Measurements from ENCODE around the gene URB1. TPM values are rescaled to one million over a fixed set of nuclear protein-coding genes. Genes with fewer than 3 reads are reported as not detected.

The URB1 gene
- total and polyA plus RNA-seq, 2 experiments from 2014 or later: 7.7 to 44.1 TPM

DNA sequence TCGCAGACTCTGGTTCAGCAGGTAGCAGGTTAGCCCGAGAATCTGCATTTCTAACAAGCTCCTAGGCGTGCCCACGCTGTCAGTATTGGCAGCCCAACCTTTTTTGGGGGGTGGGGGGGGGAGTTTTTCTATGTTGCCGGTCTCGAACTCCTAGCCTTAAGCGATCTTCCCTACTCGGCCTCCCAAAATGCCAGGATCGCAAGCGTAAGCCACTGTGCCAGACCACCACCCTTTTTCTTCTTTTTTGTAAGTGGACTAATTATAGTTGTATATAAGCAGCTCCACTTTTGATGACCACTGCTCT lies 113.5 kb downstream of the URB1 start (continued):
- TF ChIP-seq ZNF462 (CRISPR knock-in tag; IDR thresholded peaks at IDR 0.05) (no peak), EZH2phosphoT487 (IDR thresholded peaks at IDR 0.05; ENCODE audit: unreplicated experiment) (no peak), STAT1 (IDR thresholded peaks at IDR 0.05; ENCODE audit: unreplicated experiment) (no peak)

GRCh38 chr21:32278518-32279376 lies 114.1 kb downstream of the URB1 start, which contains the start of gene MIS18A:
TSS of gene MIS18A (minus strand) at chr21:32279049. CDS start at chr21:32279014, 35 bp downstream.
- Mint-ChIP-seq H3K4me3 (peak within 1 kb of the TSS; percentile 100), H3K9me3 (no peaks in the 10 kb centered on the region)

More at GRCh38 chr21:32278518-32279376, 114.1 kb downstream of the URB1 start, which contains the start of gene MIS18A:
- Histone ChIP-seq H3K4me3 (peak within 1 kb of the TSS; percentile 71), H3K27me3 (ENCODE audit: insufficient read depth) (no peaks in the 10 kb centered on the region), H3K4me1 (ENCODE audit: insufficient read depth) (peaks cover 12% of the 10 kb centered on the region), H3K4me2 (peak within 1 kb of the TSS; percentile 86), H2AFZ (peak within 1 kb of the TSS; percentile 84), H3K9me2 (ENCODE audit: insufficient read depth) (no peaks in the 10 kb centered on the region), H3F3A (replicated peaks; ENCODE audit: low read depth) (no peaks in the 10 kb centered on the region), H4K20me1 (replicated peaks; ENCODE audit: insufficient read depth) (peaks cover 10% of the 10 kb centered on the region; the same call in 1 of the 2 replicates), H3K27ac (ENCODE audit: low read depth) (no peak within 1 kb of the TSS), H3K79me2 (replicated peaks; ENCODE audit: insufficient read depth) (peaks cover 34% of the 10 kb centered on the region), H3K36me3 (ENCODE audit: insufficient read depth) (no peaks in the 10 kb centered on the region; the same call in 1 of the 2 replicates)
- peak; percentile 95 for DNase-seq (ENCODE audit: low spot score)
- H3K27ac Mint-ChIP-seq: peak within 1 kb of the TSS; percentile 98
- peak; percentile 89 for ATAC-seq
- H3K36me3 Mint-ChIP-seq (ENCODE audit: low read depth): peaks cover 17% of the 10 kb centered on the region
- H3K4me1 Mint-ChIP-seq: peaks cover 4% of the 10 kb centered on the region; the same call in 2 of the 3 replicates
- peak; percentile 92 for TF ChIP-seq POLR2AphosphoS5 (IDR thresholded peaks at IDR 0.05; ENCODE audit: low read depth)
- TF ChIP-seq STAT1 (IDR thresholded peaks at IDR 0.05; ENCODE audit: unreplicated experiment): no peak
- TF ChIP-seq CREB1 (CRISPR knock-in tag; IDR thresholded peaks at IDR 0.05; ENCODE audit: low read depth): 0 out of 2 replicates have a peak, but pooled peaks have one; percentile 14
- TF ChIP-seq, protein P1, sequence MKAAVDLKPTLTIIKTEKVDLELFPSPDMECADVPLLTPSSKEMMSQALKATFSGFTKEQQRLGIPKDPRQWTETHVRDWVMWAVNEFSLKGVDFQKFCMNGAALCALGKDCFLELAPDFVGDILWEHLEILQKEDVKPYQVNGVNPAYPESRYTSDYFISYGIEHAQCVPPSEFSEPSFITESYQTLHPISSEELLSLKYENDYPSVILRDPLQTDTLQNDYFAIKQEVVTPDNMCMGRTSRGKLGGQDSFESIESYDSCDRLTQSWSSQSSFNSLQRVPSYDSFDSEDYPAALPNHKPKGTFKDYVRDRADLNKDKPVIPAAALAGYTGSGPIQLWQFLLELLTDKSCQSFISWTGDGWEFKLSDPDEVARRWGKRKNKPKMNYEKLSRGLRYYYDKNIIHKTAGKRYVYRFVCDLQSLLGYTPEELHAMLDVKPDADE (IDR thresholded peaks at IDR 0.05): 0 out of 2 replicates have a peak, but pooled peaks have one; percentile 49
- H3K27me3 Mint-ChIP-seq (ENCODE audit: insufficient read depth, low read depth, poor library complexity): peaks cover 16% of the 10 kb centered on the region
